KOPT-K1 (cell line): ENCODE results near the gene ATP1B1.
"Not testable (repeated sequence)": the region's sequence is repeated elsewhere in the genome, so short reads cannot be mapped to it uniquely, and the experiment has no call there.

Experiments
- H3K27ac ChIP-seq: fragments of 200-600 bp; sonication (generic); 2 replicates; pipeline ENCODE4 v1.5.1; 2016; ENCODE audit warnings: antibody characterized with exemption, mild to moderate bottlenecking, low read depth, low read length; ENCODE audit not compliant: poor library complexity, severe bottlenecking
- H3K36me3 ChIP-seq: fragments of 200-600 bp; sonication (generic); 2 replicates; pipeline ENCODE4 v1.5.1; 2017; ENCODE audit warnings: antibody characterized with exemption, mild to moderate bottlenecking, low read length, moderate library complexity; ENCODE audit not compliant: insufficient read depth
- H3K9me3 ChIP-seq: fragments of 200-600 bp; sonication (generic); 2 replicates; pipeline ENCODE4 v1.5.1; 2017; ENCODE audit warnings: antibody characterized with exemption, low read length, mild to moderate bottlenecking; ENCODE audit not compliant: insufficient read depth, poor library complexity, severe bottlenecking

Gene ATP1B1

GRCh38 chr1:169119405-169119804, 12.9 kb downstream of the ATP1B1 start:
- H3K36me3 ChIP-seq = no peaks in the 10 kb centered on the region
- no peaks in the 10 kb centered on the region for H3K9me3 ChIP-seq
- H3K27ac ChIP-seq = no peak overlapping the region

GRCh38 chr1:169120066-169120465, 13.6 kb downstream of the ATP1B1 start:
- Histone ChIP-seq H3K36me3 (no peaks in the 10 kb centered on the region), H3K9me3 (no peaks in the 10 kb centered on the region), H3K27ac (no peak overlapping the region)

GRCh38 chr1:169121146-169121923, 14.8 kb downstream of the ATP1B1 start:
- Histone ChIP-seq H3K9me3 (no peaks in the 10 kb centered on the region), H3K36me3 (no peaks in the 10 kb centered on the region), H3K27ac (no peak overlapping the region)

- no peaks in the 10 kb centered on the region for H3K9me3 ChIP-seq
- H3K27ac ChIP-seq = no peak overlapping the region
- no peaks in the 10 kb centered on the region for H3K36me3 ChIP-seq
Measured at GRCh38 chr1:169122976-169123375, 16.5 kb downstream of the ATP1B1 start.

GRCh38 chr1:169124459-169124858, 18.0 kb downstream of the ATP1B1 start:
- Histone ChIP-seq H3K27ac (no peak overlapping the region), H3K36me3 (no peaks in the 10 kb centered on the region), H3K9me3 (no peaks in the 10 kb centered on the region)

- H3K9me3 ChIP-seq, H3K36me3 ChIP-seq, H3K27ac ChIP-seq: not testable (repeated sequence)
Measured at GRCh38 chr1:169125597-169125996, 19.1 kb downstream of the ATP1B1 start.

- no peak overlapping the region for H3K27ac ChIP-seq
- H3K36me3 ChIP-seq = no peaks in the 10 kb centered on the region
- no peaks in the 10 kb centered on the region for H3K9me3 ChIP-seq
Measured at GRCh38 chr1:169126335-169126734, 19.8 kb downstream of the ATP1B1 start.

- H3K9me3 ChIP-seq = no peaks in the 10 kb centered on the region
- no peak overlapping the region for H3K27ac ChIP-seq
- H3K36me3 ChIP-seq = no peaks in the 10 kb centered on the region
Measured at GRCh38 chr1:169127305-169127704, 20.8 kb downstream of the ATP1B1 start.

GRCh38 chr1:169128562-169128961, 22.1 kb downstream of the ATP1B1 start:
- no peaks in the 10 kb centered on the region for H3K9me3 ChIP-seq
- no peak overlapping the region for H3K27ac ChIP-seq
- H3K36me3 ChIP-seq = no peaks in the 10 kb centered on the region

GRCh38 chr1:169129109-169129784, 22.8 kb downstream of the ATP1B1 start:
- no peaks in the 10 kb centered on the region for H3K36me3 ChIP-seq
- H3K9me3 ChIP-seq = no peaks in the 10 kb centered on the region
- no peak overlapping the region for H3K27ac ChIP-seq

GRCh38 chr1:169130683-169131082, 24.2 kb downstream of the ATP1B1 start:
- Histone ChIP-seq H3K27ac (no peak overlapping the region), H3K36me3 (no peaks in the 10 kb centered on the region), H3K9me3 (no peaks in the 10 kb centered on the region)

GRCh38 chr1:169132512-169133227, 26.2 kb downstream of the ATP1B1 start:
- Histone ChIP-seq H3K27ac (no peak overlapping the region), H3K36me3 (no peaks in the 10 kb centered on the region), H3K9me3 (no peaks in the 10 kb centered on the region)

GRCh38 chr1:169133228-169133576, 26.7 kb downstream of the ATP1B1 start:
- no peak overlapping the region for H3K27ac ChIP-seq
- H3K36me3 ChIP-seq = no peaks in the 10 kb centered on the region
- no peaks in the 10 kb centered on the region for H3K9me3 ChIP-seq

- Histone ChIP-seq H3K9me3 (no peaks in the 10 kb centered on the region), H3K27ac (no peak overlapping the region), H3K36me3 (no peaks in the 10 kb centered on the region)
Measured at GRCh38 chr1:169133801-169134502, 27.5 kb downstream of the ATP1B1 start.

- H3K9me3 ChIP-seq = no peaks in the 10 kb centered on the region
- H3K27ac ChIP-seq = no peak overlapping the region
- H3K36me3 ChIP-seq = no peaks in the 10 kb centered on the region
Measured at GRCh38 chr1:169137357-169137756, 30.9 kb downstream of the ATP1B1 start.
